Keratinocyte (primary cell): ENCODE measurements around the gene ESF1. TPM values are rescaled to one million over a fixed set of nuclear protein-coding genes. Genes with fewer than 3 reads are reported as not detected.

Experiments
- DNase-seq: peaks from one replicate; pipeline ENCODE4 v3.0.0-alpha.2; 2011; ENCODE audit warnings: low read depth, missing footprints, low spot score
- FAIRE-seq: peaks from 2 replicates; lab custom pipeline; 2011; peaks lifted over from hg19 to GRCh38; lab: Jason Lieb, UNC
- H2AFZ ChIP-seq: 2 replicates; pipeline ENCODE4 v1.6.0; 2012; ENCODE audit warnings: low read length, control low read depth, inconsistent platforms; ENCODE audit not compliant: control insufficient read depth
- H3K27ac ChIP-seq: 2 replicates; pipeline ENCODE4 v1.5.1; 2011; ENCODE audit warnings: low read length; ENCODE audit not compliant: control insufficient read depth, insufficient read depth
- H3K27me3 ChIP-seq: 3 replicates; pipeline ENCODE4 v1.6.0; 2011; ENCODE audit warnings: low read length; ENCODE audit not compliant: control insufficient read depth, insufficient read depth; ENCODE audit errors: extremely low read depth
- H3K36me3 ChIP-seq, 2 experiments: 2 replicates in 1 of 2; 3 replicates in 1 of 2; pipeline ENCODE4 v1.5.1; 2011; ENCODE audit warnings: low read length in 2 of 2, mild to moderate bottlenecking in 1 of 2; ENCODE audit not compliant: control insufficient read depth in 2 of 2, insufficient read depth in 2 of 2; ENCODE audit errors: extremely low read depth in 1 of 2
- H3K4me1 ChIP-seq: 3 replicates; pipeline ENCODE4 v1.5.1; 2011; ENCODE audit warnings: low read length; ENCODE audit not compliant: control insufficient read depth, insufficient read depth; ENCODE audit errors: extremely low read depth
- H3K4me2 ChIP-seq: 3 replicates; pipeline ENCODE4 v1.6.0; 2011; ENCODE audit warnings: low read depth, low read length; ENCODE audit not compliant: control insufficient read depth, insufficient read depth; ENCODE audit errors: extremely low read depth
- H3K4me3 ChIP-seq, 3 experiments: fragments of 200-600 bp in 1 of 3; sonication (generic) in 1 of 3; 2 replicates in 2 of 3; 3 replicates in 1 of 3; pipeline ENCODE4 v1.5.1; 2011 to 2016; ENCODE audit warnings: low read length in 3 of 3, mild to moderate bottlenecking in 3 of 3, control low read depth in 2 of 3, inconsistent platforms in 1 of 3, low read depth in 1 of 3, mixed read lengths in 1 of 3, mixed run types in 1 of 3, moderate library complexity in 1 of 3; ENCODE audit not compliant: control insufficient read depth in 2 of 3, insufficient read depth in 2 of 3; ENCODE audit errors: extremely low read depth in 1 of 3
- H3K79me2 ChIP-seq: 2 replicates; pipeline ENCODE4 v1.6.0; 2012; ENCODE audit warnings: low read length; ENCODE audit not compliant: control insufficient read depth, insufficient read depth
- H3K9ac ChIP-seq: 3 replicates; pipeline ENCODE4 v1.6.0; 2011; ENCODE audit warnings: low read length; ENCODE audit not compliant: control insufficient read depth, insufficient read depth; ENCODE audit errors: extremely low read depth
- H3K9me1 ChIP-seq: 3 replicates; pipeline ENCODE4 v1.6.0; 2011; ENCODE audit warnings: low read length; ENCODE audit not compliant: control insufficient read depth, insufficient read depth; ENCODE audit errors: extremely low read depth
- H3K9me3 ChIP-seq: 2 replicates; pipeline ENCODE4 v1.5.1; 2012; ENCODE audit warnings: low read depth, low read length; ENCODE audit not compliant: control insufficient read depth
- H4K20me1 ChIP-seq: 3 replicates; pipeline ENCODE4 v1.6.0; 2011; ENCODE audit warnings: low read length; ENCODE audit not compliant: control insufficient read depth, insufficient read depth; ENCODE audit errors: extremely low read depth
- CTCF ChIP-seq, 3 experiments: IDR thresholded peaks in 1 of 3; conservative IDR thresholded peaks in 1 of 3; optimal IDR thresholded peaks in 1 of 3; 2 replicates in 2 of 3; 3 replicates in 1 of 3; pipeline versions ENCODE3 to v1.5.1; 2011; ENCODE audit warnings: low read length in 3 of 3, mild to moderate bottlenecking in 3 of 3, moderate library complexity in 2 of 3, control low read depth in 1 of 3, inconsistent platforms in 1 of 3; ENCODE audit not compliant: insufficient read depth in 2 of 3; ENCODE audit errors: extremely low read depth in 1 of 3
- EZH2 ChIP-seq: IDR thresholded peaks from one replicate; pipeline ENCODE4 v1.6.1; 2012; ENCODE audit warnings: inconsistent platforms, mild to moderate bottlenecking, low read length, moderate library complexity
- dilution Hi-C: fragments of 300-500 bp; cut with MboI; formaldehyde crosslinking; loops from one replicate; pipeline ENCODE4 v1.7.0; 2020; ENCODE audit warnings: low sequenced_read_pairs; ENCODE audit not compliant: extremely low pct_ligation_motif_present
- polyA plus RNA-seq, 5 experiments: library from polyadenylated mRNA; depleted of rRNA in 3 of 5; stranded (reverse) in 3 of 5; stranded (forward) in 1 of 5; unstranded in 1 of 5; fragments of >200 nt; gene quantifications; 1 replicate in 1 of 5; 2 replicates in 3 of 5; 3 replicates in 1 of 5; pipeline versions ENCODE4 v1.2.1 to v1.2.3, GENCODE V29; 2011 to 2012; ENCODE audit warnings: missing spikeins in 2 of 5, low read depth in 1 of 5, low replicate concordance in 1 of 5

Gene ESF1
- polyA plus RNA-seq, 1 donor (not counting 4 experiments of a cell fraction or from before 2014, with no cell fraction given): 10.8 TPM

- no peak for DNase-seq
- no peaks in the 10 kb centered on the region for H3K9me3 ChIP-seq
- no peak overlapping the region for H2AFZ ChIP-seq
- no peak overlapping the region for H3K27ac ChIP-seq
- dilution Hi-C loops: no loop called here
- H4K20me1 ChIP-seq: no peaks in the 10 kb centered on the region
- no peaks in the 10 kb centered on the region for H3K79me2 ChIP-seq
- no peaks in the 10 kb centered on the region for H3K9me1 ChIP-seq
- H3K4me3 ChIP-seq: no peak overlapping the region
- no peak for TF ChIP-seq EZH2
- no peak for TF ChIP-seq CTCF (optimal IDR thresholded peaks at IDR 0.05 in 1 of 3, IDR thresholded peaks at IDR 0.05 in 1 of 3, conservative IDR thresholded peaks at IDR 0.05 in 1 of 3; ENCODE audit: extremely low read depth in 1 of 3, insufficient read depth in 2 of 3, low read length in 3 of 3)
- peaks cover 5% of the 10 kb centered on the region for H3K27me3 ChIP-seq
- no peak overlapping the region for H3K4me2 ChIP-seq
- H3K36me3 ChIP-seq: no peaks in the 10 kb centered on the region
- FAIRE-seq: no peak
- H3K9ac ChIP-seq: no peak overlapping the region
- H3K4me1 ChIP-seq: no peaks in the 10 kb centered on the region
These were observed 112.8 kb downstream of the ESF1 start for GRCh38 chr20:13671916-13672378.

GRCh38 chr20:13671512-13671911 is 113.2 kb downstream of the ESF1 start:
- no peak overlapping the region for H3K27ac ChIP-seq
- peaks cover 5% of the 10 kb centered on the region for H3K27me3 ChIP-seq
- no peak overlapping the region for H3K4me2 ChIP-seq

More at GRCh38 chr20:13671512-13671911, 113.2 kb downstream of the ESF1 start:
- dilution Hi-C loops: no loop called here
- no peak overlapping the region for H2AFZ ChIP-seq
- H3K36me3 ChIP-seq: no peaks in the 10 kb centered on the region
- no peaks in the 10 kb centered on the region for H3K9me1 ChIP-seq
- H4K20me1 ChIP-seq: no peaks in the 10 kb centered on the region
- FAIRE-seq: no peak
- no peaks in the 10 kb centered on the region for H3K9me3 ChIP-seq
- H3K79me2 ChIP-seq: no peaks in the 10 kb centered on the region
- no peak for TF ChIP-seq EZH2
- no peak for TF ChIP-seq CTCF (optimal IDR thresholded peaks at IDR 0.05 in 1 of 3, IDR thresholded peaks at IDR 0.05 in 1 of 3, conservative IDR thresholded peaks at IDR 0.05 in 1 of 3; ENCODE audit: extremely low read depth in 1 of 3, insufficient read depth in 2 of 3, low read length in 3 of 3)
- no peak for DNase-seq
- H3K9ac ChIP-seq: no peak overlapping the region
- H3K4me3 ChIP-seq: no peak overlapping the region
- no peaks in the 10 kb centered on the region for H3K4me1 ChIP-seq
